Panc1 (cell line): ENCODE results near the gene HAO1. TPM values are rescaled to one million over a fixed set of nuclear protein-coding genes. Genes with fewer than 3 reads are reported as not detected.

ENCODE experiments used
- ATAC-seq: fragments of 200-7000 bp; cut with Tn5 transposase; 2 replicates; pipeline ENCODE4 v1.9.1; 2020; ENCODE audit warnings: mild to moderate bottlenecking, moderate library complexity
- BruUV-seq: library from RNA; stranded (reverse); fragments of 400-500 nt; replicated peaks from 2 replicates; lab custom pipeline; 2021; lab: Mats Ljungman, UMichigan
- CTCF ChIA-PET: fragments of 300-600 bp; sonication (Branson Sonifier 250); formaldehyde crosslinking; loops from one replicate; lab custom pipeline; 2022; ENCODE audit warnings: antibody characterized with exemption; lab: Charles Lee
- POLR2A ChIA-PET: fragments of 300-600 bp; sonication (Branson Sonifier 250); formaldehyde crosslinking; loops from one replicate; lab custom pipeline; 2022; ENCODE audit warnings: antibody characterized with exemption; lab: Charles Lee
- DNase-seq: peaks from one replicate; pipeline ENCODE4 v3.0.0-alpha.2; 2010; ENCODE audit warnings: low read depth, low spot score
- H3K27ac ChIP-seq: 2 replicates; pipeline ENCODE4 v1.5.1; 2011; ENCODE audit warnings: mild to moderate bottlenecking, low read length, inconsistent platforms
- H3K27me3 ChIP-seq: fragments of 200-500 bp; sonication (Bioruptor generic); 2 replicates; pipeline ENCODE4 v1.6.0; 2014; ENCODE audit warnings: low read length, inconsistent platforms; ENCODE audit not compliant: control insufficient read depth, insufficient read depth
- H3K36me3 ChIP-seq: fragments of 200-500 bp; sonication (Bioruptor generic); 2 replicates; pipeline ENCODE4 v1.5.1; 2014; ENCODE audit warnings: inconsistent platforms, mild to moderate bottlenecking, low read length, moderate library complexity; ENCODE audit not compliant: control insufficient read depth, insufficient read depth
- H3K4me1 ChIP-seq: 2 replicates; pipeline ENCODE4 v1.5.1; 2011; ENCODE audit warnings: inconsistent platforms, mild to moderate bottlenecking, low read length, moderate library complexity; ENCODE audit not compliant: control insufficient read depth, insufficient read depth
- H3K4me3 ChIP-seq, 2 experiments: 2 replicates each; pipeline ENCODE4 v1.5.1; 2011 to 2012; ENCODE audit warnings: low read depth in 2 of 2, low read length in 2 of 2, mild to moderate bottlenecking in 2 of 2, inconsistent platforms in 1 of 2, moderate library complexity in 1 of 2
- H3K9me3 ChIP-seq: fragments of 200-500 bp; sonication (Bioruptor generic); 2 replicates; pipeline ENCODE4 v1.5.1; 2014; ENCODE audit warnings: low read depth, mild to moderate bottlenecking, inconsistent platforms, low read length, moderate library complexity; ENCODE audit not compliant: control insufficient read depth, insufficient read depth
- CTCF ChIP-seq: fragments of 450-650 bp; IDR thresholded peaks from 2 replicates; pipeline ENCODE4 v1.5.1; 2017; ENCODE audit warnings: mild to moderate bottlenecking
- POLR2AphosphoS5 ChIP-seq: IDR thresholded peaks from 2 replicates; pipeline ENCODE4 v1.6.1; 2012; ENCODE audit warnings: mild to moderate bottlenecking, low read depth, low read length, moderate library complexity
- REST ChIP-seq, 2 experiments: IDR thresholded peaks; 2 replicates each; pipeline ENCODE4 v1.6.1; 2011 to 2012; ENCODE audit warnings: low read depth in 2 of 2, control low read depth in 1 of 2, low read length in 1 of 2, mild to moderate bottlenecking in 1 of 2, moderate library complexity in 1 of 2; ENCODE audit not compliant: insufficient read depth in 1 of 2
- SIN3A ChIP-seq: IDR thresholded peaks from 2 replicates; pipeline ENCODE4 v1.6.1; 2012; ENCODE audit warnings: low read depth, mild to moderate bottlenecking, low read length, moderate library complexity, borderline replicate concordance; ENCODE audit not compliant: insufficient read depth
- TCF7L2 ChIP-seq: IDR thresholded peaks from 2 replicates; pipeline ENCODE4 v1.6.1; 2011; ENCODE audit warnings: mild to moderate bottlenecking, low read depth, low read length, inconsistent platforms
- in situ Hi-C: cut with HindIII; loops from 2 replicates; pipeline ENCODE4 v1.10.0; 2016; ENCODE audit warnings: low sequenced_read_pairs, low pct_unique_long_range_greater_than_20kb
- intact Hi-C: fragments of 100-400 bp; cut with micrococcal nuclease; formaldehyde crosslinking; loops from one replicate; pipeline ENCODE4 v1.10.0; 2022; ENCODE audit not compliant: unreplicated experiment
- total RNA-seq: library from RNA; stranded (reverse); gene quantifications from one replicate; pipeline ENCODE4 v1.2.1, GENCODE V29; 2021; ENCODE audit not compliant: unreplicated experiment

HAO1 gene
- total RNA-seq, 1 experiment from 2014 or later: 0.13 TPM

GRCh38 chr20:7937328-7937727 is 2.9 kb downstream of the HAO1 start:
- no peak overlapping the region for H3K4me3 ChIP-seq
- ChIA-PET CTCF (interaction anchor here (0.8 to 2.0 kb wide), 2 partner anchors 106 to 785 kb away, joined by 3 to 34 read pairs; no protein-coding TSS in a partner anchor), POLR2A (no interaction called here)
- H3K27ac ChIP-seq: no peak overlapping the region
- H3K36me3 ChIP-seq: no peaks in the 10 kb centered on the region
- DNase-seq: no peak
- H3K9me3 ChIP-seq: no peaks in the 10 kb centered on the region
- intact Hi-C loops: loop anchor here (2.0 kb wide), 1 partner anchor 785 kb away; no protein-coding TSS in a partner anchor
- no peaks in the 10 kb centered on the region for H3K4me1 ChIP-seq
- no TSS peak for BruUV-seq
- TF ChIP-seq TCF7L2 (no peak), CTCF (no peak), POLR2AphosphoS5 (no peak), REST (IDR thresholded peaks at IDR 0.05; ENCODE audit: insufficient read depth in 1 of 2, low read depth in 2 of 2, low read length in 1 of 2) (no peak), SIN3A (no peak)
- in situ Hi-C loops: no loop called here
- ATAC-seq: no peak
- no peaks in the 10 kb centered on the region for H3K27me3 ChIP-seq

- ATAC-seq: no peak
- no peaks in the 10 kb centered on the region for H3K36me3 ChIP-seq
- H3K4me1 ChIP-seq: no peaks in the 10 kb centered on the region
- DNase-seq: no peak
- no peak overlapping the region for H3K27ac ChIP-seq
- H3K9me3 ChIP-seq: no peaks in the 10 kb centered on the region
- no TSS peak for BruUV-seq
- intact Hi-C loops: no loop called here
- TF ChIP-seq REST (IDR thresholded peaks at IDR 0.05; ENCODE audit: insufficient read depth in 1 of 2, low read depth in 2 of 2, low read length in 1 of 2) (no peak), TCF7L2 (no peak), CTCF (no peak), POLR2AphosphoS5 (no peak), SIN3A (no peak)
- H3K27me3 ChIP-seq: no peaks in the 10 kb centered on the region
- H3K4me3 ChIP-seq: no peak overlapping the region
- POLR2A ChIA-PET: no interaction called here
- CTCF ChIA-PET: interaction anchor here (2.0 kb wide), 1 partner anchor 787 kb away, joined by 34 read pairs; no protein-coding TSS in a partner anchor
- in situ Hi-C loops: no loop called here
Observed at GRCh38 chr20:7935027-7935551, 5.2 kb downstream of the HAO1 start.
